Activated CD4-positive, CD25-positive, alpha-beta regulatory T cell treated with anti-CD3 and anti-CD28 coated beads, Interleukin-2, amount 50 U/mL, for 24 hours (primary cell): ENCODE data around the gene STXBP4.

Source experiments
- ATAC-seq, 2 donors: fragments of 150-1000 bp; cut with Tn5 transposase; one replicate each; pipeline ENCODE4 v1.10.0; 2021; ENCODE audit warnings: mild to moderate bottlenecking in 1 of 2, moderate library complexity in 1 of 2

STXBP4 gene, protein sequence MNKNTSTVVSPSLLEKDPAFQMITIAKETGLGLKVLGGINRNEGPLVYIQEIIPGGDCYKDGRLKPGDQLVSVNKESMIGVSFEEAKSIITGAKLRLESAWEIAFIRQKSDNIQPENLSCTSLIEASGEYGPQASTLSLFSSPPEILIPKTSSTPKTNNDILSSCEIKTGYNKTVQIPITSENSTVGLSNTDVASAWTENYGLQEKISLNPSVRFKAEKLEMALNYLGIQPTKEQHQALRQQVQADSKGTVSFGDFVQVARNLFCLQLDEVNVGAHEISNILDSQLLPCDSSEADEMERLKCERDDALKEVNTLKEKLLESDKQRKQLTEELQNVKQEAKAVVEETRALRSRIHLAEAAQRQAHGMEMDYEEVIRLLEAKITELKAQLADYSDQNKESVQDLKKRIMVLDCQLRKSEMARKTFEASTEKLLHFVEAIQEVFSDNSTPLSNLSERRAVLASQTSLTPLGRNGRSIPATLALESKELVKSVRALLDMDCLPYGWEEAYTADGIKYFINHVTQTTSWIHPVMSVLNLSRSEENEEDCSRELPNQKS

GRCh38 chr17:54968262-54968987 is at the start of gene STXBP4, which contains the start of gene COX11:
STXBP4 (plus strand) TSS chr17:54968765; CDS start chr17:54986220, 17,455 bp downstream.
COX11 (minus strand) TSS chr17:54968654; CDS start chr17:54968646, 8 bp downstream.
- peak; percentile 96 to 97 for ATAC-seq

- ATAC-seq: no peak
Measured at GRCh38 chr17:54919425-54919824, 49.1 kb upstream of the STXBP4 start.

DNA sequence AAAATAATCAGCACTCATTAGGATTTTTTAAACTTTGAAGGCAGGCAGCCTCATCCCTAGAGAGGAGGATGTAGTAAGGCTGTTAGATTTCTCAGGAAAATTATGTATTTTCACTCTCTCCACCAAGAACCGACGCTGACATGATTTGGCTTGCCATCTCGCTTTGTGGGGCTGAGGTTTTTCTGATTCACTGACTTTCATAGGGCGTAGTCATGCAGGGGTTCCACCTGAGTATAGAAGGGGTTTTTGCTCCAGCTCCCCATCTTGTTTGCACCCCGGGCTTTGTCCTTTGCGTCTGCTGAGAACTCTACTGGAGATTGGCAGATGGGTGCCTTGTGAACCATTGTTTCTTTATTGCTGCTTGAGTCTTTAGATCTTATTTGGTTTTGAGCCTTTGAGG is 47.7 kb upstream of the STXBP4 start:
- ATAC-seq: no peak

- ATAC-seq: no peak
Measured at GRCh38 chr17:54924405-54924804, 44.2 kb upstream of the STXBP4 start.

DNA sequence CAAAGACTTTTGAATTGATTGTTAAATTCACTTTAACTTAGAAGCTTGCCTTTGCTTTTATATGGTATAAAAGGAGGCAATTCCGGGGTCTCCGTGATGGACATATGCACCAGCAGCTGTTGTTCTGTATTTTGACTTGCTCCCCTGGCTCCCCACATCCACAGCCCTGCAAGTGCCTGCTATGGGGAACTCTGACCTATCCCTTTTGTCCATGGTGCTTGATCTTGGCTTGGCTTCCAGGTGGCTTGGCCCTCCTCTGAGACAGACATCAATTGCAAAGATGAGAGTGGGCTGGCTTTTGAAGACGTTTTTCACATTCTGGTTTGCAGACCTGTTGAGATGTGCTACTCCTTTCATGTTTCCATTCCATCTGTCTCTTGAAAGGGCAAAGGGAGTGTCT is 41.0 kb upstream of the STXBP4 start:
- no peak for ATAC-seq

DNA sequence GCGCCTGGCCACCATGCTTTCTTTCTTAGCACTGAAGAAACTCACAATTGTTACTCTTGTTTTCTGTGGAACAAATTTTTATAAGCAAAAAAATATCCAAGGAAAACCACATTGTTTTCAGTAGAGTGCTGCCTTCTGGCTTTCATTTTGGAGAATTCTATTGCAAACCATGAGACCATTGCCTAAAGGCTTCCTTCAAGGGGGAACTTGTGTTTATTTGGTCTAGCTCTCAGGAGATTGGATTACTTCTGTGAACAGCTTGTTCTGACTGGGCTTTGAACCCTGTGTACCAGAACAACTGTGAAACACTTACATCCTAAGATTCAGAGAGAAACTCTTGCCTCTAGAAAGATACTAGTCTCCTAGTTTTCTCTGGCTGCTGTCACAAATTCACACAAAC is 35.9 kb upstream of the STXBP4 start:
- ATAC-seq: no peak

- no peak for ATAC-seq
Measured at GRCh38 chr17:54933921-54934320, 34.6 kb upstream of the STXBP4 start.

DNA sequence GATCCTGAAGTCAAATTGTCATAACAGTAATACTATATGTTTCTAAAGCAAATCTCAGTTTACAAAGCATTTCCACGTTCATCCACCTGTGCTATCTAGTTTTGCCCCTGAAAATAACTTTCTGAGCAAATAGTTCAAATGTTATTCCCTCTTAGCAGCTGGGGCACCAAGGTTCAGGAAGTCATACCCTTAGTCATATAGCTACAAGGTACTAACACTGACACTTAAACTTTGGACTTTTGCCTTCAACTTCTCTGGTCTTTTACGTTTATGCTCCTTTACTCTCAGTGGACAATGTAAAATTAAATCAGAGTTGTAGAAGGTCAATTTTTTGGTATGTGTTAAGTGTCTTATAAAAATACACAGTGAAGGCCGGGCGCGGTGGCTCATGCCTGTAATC is 33.1 kb upstream of the STXBP4 start:
- no peak for ATAC-seq

DNA sequence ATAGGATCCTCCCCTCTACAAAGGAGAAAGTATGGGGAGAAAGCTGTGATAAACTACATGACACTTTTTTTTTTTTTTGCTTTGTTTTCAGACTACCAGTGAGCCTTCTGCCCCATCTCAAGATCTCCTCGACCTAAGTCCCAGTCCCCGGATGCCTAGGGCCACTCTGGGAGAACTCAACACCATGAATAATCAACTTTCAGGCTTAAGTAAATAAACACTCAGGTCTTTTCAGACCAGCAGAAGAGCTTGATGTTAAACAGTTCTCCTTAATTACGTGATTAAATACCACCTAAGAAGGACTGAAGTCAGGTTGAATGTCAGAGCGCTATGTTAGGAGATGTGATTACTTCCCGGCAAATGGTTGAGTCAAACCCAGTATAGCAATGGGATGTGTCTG is 31.5 kb upstream of the STXBP4 start:
- ATAC-seq: no peak

- ATAC-seq: no peak
Measured at GRCh38 chr17:54937426-54937825, 31.1 kb upstream of the STXBP4 start.

GRCh38 chr17:54941285-54941684 is 27.3 kb upstream of the STXBP4 start:
- ATAC-seq: no peak

DNA sequence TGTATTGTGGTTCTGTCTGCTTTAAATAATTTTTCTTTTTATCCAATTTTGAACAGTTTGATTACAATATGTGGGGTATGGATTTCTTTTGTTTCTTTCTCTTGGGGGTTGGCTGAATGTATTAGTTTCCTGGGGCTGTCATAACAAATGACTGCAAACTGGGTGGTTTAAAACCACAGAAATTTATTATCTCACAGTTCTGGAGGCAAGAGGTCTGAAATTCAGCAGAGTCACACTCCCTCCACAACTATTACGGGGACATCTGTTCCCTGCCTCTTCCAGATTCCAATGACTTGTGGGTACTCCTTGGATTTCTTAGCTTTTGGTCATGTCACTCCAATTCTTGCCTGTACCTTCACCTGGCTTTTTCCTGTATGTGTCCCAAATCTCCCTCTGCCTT is 23.8 kb upstream of the STXBP4 start:
- ATAC-seq: no peak

DNA sequence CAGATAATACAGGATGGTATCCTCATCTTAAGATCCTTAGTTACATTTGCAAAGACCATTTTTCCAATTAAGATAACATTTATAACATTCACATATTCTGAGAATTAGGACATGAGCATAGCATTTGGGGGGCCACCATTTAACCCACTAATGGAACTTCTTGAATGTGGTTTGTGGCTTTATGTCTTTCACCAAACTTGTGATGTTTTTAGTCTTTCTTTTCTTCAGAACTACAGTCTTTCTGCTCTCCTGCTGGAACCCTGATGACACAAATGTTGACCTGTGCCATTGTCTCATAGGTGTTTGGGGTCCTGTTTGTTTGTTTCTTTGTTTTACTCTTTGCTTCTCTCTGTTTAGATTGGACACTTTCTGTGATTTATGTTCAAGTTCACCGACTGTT is 23.3 kb upstream of the STXBP4 start:
- no peak for ATAC-seq

DNA sequence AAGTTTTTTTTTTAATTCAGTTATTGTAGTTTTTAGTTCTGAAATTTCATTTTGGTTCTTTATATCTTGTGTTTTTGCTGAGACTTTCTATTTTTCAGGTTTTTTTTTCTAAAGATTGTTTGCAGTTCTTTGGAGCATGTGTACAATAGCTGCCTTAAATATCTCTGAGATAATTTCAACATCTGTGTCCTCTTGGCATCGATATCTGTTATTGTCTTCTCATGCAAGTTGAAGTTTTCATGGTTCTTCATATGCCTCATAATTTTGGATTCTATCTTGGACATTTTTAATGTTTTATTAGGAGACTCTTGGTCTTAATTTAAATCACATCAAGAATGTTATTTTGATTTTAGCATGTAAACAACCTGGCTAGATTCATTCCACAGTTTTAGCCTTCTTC is 22.9 kb upstream of the STXBP4 start:
- no peak for ATAC-seq

- ATAC-seq: no peak
Measured at GRCh38 chr17:54947396-54947795, 21.2 kb upstream of the STXBP4 start.

DNA sequence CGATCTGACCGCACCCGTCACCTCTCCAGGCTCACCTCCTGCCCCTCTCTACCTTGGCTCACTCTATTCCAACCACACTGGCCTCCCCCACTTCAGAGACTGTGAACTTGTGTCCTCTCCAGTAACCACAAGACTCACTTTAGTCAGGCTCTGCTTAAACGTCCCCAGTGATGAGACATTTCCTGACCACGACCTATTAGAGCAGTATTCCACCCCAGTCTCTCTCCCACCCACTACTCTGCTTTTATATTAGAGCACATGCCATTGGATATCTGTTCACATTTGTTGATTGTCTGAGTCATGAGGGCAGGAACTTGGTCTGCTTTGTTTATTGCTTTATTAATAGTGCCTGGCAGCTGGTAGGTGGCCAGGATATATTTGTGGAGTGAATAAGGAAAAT is 20.2 kb upstream of the STXBP4 start:
- ATAC-seq: peak; percentile 25 to 59

DNA sequence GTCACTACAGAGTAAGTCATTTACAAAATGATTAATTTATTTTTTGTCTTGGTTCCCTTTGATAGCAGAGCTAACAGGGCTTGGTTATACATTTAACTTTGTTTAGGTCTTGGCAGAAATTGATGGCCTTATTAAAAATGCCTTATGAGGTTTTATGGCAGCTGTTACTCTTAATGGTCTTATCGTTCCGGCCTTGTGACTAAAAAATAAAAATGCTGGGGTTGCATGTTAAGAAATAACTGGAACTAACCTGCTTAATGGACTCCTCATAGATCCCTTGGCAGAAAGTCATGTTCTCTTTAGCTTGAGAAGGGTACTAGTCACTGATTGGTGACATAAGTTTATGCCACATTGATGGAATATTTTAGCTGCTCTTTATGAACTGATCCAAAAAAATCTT is 18.4 kb upstream of the STXBP4 start:
- ATAC-seq: no peak

GRCh38 chr17:54951286-54951685 is 17.3 kb upstream of the STXBP4 start:
- no peak for ATAC-seq

GRCh38 chr17:54956791-54957190 is 11.8 kb upstream of the STXBP4 start:
- ATAC-seq: no peak

- peak; percentile 33 to 51 for ATAC-seq
Measured at GRCh38 chr17:54967621-54968261, 824 bp upstream of the STXBP4 start.

DNA sequence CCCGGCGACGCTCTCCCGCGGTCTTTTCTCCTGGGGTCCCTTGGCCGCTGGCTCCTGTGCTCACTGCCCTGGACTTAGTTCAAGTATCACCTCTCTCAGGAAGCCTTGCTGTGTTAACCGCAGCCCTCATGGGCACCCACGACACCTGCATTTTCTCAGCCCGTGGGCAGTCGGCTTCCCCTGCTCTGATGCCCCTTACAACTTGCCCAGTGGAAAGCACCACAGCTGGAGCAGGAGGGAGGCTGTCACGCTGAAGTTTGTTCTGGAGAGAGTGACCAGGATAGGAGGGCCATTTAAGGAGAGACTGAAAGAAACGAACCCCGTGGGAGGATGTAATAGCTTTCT is 395 bp downstream of the STXBP4 start:
- ATAC-seq: peak; percentile 4 to 24

GRCh38 chr17:54969658-54970572 is 1.4 kb downstream of the STXBP4 start:
- no peak for ATAC-seq
